Measurements from ENCODE around the gene CSRNP2.
A peak's percentile ranks its signal among the peaks of the same experiment; 100 is the strongest.
"Not testable (repeated sequence)": the region's sequence is repeated elsewhere in the genome, so short reads cannot be mapped to it uniquely, and the experiment has no call there.

Gene CSRNP2

GRCh38 chr12:51025836-51026638 is 57.4 kb downstream of the CSRNP2 start, which contains the start of gene SLC11A2:
Gene SLC11A2 (minus strand): TSS chr12:51026384. CDS start chr12:51010728, 15,656 bp downstream.
- DNase-seq, result peak; percentile 94

- DNase-seq, result no peak
These were observed 58.0 kb downstream of the CSRNP2 start for GRCh38 chr12:51025338-51025835.

DNA sequence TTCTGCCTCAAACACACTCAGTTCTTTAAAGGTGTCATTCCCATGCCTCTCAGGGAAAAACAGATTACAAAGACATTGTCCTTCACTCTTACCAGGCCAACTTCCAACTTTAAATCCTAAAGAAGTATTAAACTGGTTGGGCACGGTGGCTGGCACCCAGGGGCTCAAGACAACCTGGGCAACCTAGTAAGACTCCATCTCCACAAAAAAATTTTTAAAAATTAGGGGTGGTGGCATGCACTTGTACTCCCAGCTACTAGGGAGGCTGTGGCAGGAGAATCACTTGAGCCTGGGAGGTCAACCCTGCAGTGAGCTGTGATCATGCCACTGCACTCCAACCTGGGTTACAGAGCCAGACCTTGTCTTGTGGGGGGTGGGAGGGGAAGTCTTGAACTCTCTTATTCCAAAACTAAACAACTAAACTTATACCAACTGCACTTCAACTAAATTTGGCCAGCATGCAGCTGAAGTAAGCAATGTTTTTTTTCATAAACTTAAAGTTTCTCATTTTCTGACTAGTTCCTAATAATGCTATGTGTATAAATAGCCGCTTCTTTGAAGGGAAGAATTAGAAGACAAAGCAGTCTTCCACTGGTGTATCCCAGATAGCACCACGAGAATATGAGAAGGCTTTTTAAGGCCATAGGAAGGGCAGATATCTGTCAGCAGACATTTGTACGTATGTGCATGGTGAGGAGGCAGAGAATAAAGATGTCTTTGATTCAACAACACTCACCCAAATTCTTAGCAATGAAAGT is 59.6 kb downstream of the CSRNP2 start:
- DNase-seq, result no peak

- no peak for DNase-seq
These were observed 61.7 kb downstream of the CSRNP2 start for GRCh38 chr12:51021694-51022093.

- no peak for DNase-seq
These were observed 62.8 kb downstream of the CSRNP2 start for GRCh38 chr12:51020448-51021182.

GRCh38 chr12:51019927-51020326 is 63.5 kb downstream of the CSRNP2 start:
- no peak for DNase-seq

DNA sequence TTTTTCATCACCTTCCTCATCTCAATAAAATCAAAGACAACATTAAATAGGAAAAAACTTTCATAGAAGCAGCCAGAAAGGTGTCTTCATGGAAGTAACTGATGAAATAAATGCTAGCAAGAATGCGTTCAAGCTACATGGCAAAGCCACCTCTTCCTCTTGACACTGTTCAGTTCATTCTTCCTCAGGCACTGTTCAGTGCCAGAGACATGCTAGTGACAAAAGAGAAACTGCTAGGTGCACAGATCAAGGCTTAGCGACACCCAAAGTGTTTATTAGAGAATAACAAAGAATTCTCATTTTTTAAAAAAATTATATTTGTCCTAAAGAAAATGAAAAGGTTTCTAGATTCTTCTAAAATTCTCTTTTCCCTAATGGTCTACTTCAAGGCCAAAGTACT is 64.4 kb downstream of the CSRNP2 start:
- DNase-seq, result no peak

GRCh38 chr12:51017452-51017851 is 65.9 kb downstream of the CSRNP2 start:
- no peak for DNase-seq

GRCh38 chr12:51014467-51014866 is 68.9 kb downstream of the CSRNP2 start:
- not testable (repeated sequence) for DNase-seq

GRCh38 chr12:51013441-51013840 is 70.0 kb downstream of the CSRNP2 start:
- no peak for DNase-seq

DNA sequence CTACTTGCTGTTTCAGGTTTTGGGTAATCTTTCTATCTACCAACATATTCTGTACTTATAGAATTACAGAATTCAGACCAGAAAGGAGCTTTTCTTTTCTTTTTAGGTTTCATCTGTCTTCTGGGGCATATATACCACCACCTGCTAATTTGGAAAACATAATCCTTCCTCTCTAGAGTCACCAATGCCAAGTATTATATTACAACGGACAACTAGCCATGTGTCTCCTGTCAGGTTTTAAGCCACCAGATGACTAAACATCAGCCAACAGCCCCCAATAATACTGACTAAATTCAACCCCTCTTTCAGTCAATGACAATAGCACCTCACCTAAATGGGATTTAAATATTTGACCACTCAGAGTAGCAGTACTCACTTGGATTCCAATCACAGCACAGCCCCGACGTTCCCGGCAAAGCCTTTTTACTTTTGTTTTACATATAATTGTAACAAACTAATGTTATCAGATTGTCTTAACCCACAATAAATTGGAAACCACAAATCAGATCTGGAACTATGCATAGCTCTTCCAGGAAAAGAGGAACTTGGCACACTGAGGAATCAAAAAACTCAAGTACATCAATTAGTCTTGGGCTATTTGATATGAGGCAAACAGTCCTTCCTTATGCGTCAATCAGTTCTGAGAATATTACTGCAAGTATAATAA is 70.7 kb downstream of the CSRNP2 start:
- DNase-seq, result no peak

DNA sequence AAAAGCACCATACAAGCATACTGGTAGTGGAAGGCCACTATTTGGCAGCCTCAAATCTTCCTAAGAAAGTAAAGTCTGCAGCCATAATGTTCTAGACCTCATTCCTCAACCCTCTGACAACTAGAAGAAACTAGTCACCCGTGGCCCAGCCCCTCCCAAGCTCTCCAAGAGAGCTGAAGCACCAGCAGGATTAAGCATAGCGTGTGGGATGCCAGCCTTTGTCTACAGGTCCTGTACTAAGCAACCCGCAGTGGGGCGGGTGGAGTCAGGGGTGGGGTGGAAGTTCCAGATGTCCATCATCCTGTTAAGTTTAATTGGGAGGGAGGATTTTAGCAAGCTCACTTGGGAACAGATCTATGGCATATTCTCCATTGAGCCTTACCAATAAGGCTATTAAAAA is 71.4 kb downstream of the CSRNP2 start:
- no peak for DNase-seq

Measured in COR-L47 (cell line).